Activated CD4-positive, alpha-beta T cell treated with anti-CD3 and anti-CD28 coated beads, Interleukin-2, amount 50 U/mL, for 24 hours (primary cell): Measurements from ENCODE around the gene ADAT3.
A peak's percentile ranks its signal among the peaks of the same experiment; 100 is the strongest.
"Not testable (repeated sequence)": the region's sequence is repeated elsewhere in the genome, so short reads cannot be mapped to it uniquely, and the experiment has no call there.

Experiments
- DNase-seq, 2 donors: peaks; one replicate each; pipeline ENCODE4 v3.0.0-alpha.2; 2020; ENCODE audit warnings: low read depth in 1 of 2, low spot score in 1 of 2

The ADAT3 gene

GRCh38 chr19:1866693-1867348, 38.4 kb upstream of the ADAT3 start:
- no peak for DNase-seq

DNA sequence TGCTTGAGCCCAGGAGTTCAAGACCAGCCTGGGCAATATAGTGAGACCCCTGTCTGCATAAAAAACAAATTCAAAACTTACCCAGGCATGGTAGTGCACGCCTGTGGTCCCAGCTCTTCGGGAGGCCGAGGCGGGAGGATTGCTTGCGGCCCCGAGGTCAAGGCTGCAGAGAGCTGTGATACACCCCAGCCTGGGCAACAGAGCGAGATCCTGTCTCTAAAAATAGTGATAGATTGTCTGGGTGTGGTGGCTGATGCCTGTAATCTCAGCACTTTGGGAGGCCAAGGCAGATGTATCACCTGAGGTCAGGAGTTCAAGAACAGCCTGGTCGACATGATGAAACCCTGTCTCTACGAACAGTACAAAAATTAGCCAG, 37.9 kb upstream of the ADAT3 start:
- DNase-seq = no peak

DNA sequence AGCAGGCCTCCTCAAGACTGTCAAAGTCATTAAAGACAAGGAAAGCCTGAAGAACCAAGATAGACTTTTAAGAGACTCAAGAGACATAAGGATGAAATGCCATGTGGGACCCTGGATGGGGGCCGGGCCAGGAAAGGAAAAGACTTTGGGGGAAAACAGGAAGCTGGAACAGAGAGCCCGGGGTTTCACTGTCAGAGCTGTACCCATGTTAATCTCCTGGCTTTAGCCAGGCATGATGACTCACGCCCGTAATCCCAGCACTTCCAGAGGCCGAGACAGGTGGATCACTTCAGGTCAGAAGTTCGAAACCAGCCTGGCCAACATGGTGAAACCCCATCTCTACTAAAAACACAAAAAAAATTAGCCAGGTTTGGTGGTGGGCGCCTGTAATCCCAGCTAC, 36.2 kb upstream of the ADAT3 start:
- no peak for DNase-seq

GRCh38 chr19:1871140-1871597, 34.0 kb upstream of the ADAT3 start:
- no peak for DNase-seq

GRCh38 chr19:1871630-1872029, 33.6 kb upstream of the ADAT3 start:
- DNase-seq = no peak

DNA sequence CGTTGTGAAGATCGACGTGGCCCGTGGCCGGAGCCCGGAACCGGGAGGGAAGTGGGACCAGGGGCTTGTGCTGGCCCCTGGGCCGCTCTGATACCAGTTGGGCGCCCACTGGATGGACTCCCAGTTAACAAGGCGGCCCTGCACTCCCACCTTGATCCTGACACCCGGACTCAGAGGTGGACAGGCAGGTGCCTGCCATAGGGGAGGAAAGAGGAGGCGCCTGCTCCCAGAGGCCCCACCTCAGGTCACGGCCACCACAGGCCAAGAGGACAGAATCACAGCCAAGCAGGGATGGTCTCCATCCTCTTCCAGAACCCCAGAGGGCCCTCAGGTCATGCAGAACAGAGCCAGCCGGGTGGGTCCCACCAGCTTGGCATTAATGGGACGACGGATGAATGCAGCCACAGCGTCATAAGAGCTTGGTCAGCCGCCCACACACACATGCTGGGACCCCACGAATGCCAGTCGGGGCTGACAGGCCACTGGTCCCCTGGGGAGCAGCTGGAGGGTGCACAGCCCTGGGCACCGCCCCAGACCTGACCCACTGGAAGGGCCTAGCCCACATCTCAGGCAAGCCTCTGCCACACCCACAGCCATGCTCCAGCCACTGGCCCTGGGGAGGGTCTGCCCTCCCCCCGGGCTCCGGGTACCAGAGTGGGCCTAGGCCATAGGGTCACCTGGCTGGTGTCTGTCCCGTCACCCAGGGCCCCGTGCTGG, 32.2 kb upstream of the ADAT3 start:
- no peak for DNase-seq

DNA sequence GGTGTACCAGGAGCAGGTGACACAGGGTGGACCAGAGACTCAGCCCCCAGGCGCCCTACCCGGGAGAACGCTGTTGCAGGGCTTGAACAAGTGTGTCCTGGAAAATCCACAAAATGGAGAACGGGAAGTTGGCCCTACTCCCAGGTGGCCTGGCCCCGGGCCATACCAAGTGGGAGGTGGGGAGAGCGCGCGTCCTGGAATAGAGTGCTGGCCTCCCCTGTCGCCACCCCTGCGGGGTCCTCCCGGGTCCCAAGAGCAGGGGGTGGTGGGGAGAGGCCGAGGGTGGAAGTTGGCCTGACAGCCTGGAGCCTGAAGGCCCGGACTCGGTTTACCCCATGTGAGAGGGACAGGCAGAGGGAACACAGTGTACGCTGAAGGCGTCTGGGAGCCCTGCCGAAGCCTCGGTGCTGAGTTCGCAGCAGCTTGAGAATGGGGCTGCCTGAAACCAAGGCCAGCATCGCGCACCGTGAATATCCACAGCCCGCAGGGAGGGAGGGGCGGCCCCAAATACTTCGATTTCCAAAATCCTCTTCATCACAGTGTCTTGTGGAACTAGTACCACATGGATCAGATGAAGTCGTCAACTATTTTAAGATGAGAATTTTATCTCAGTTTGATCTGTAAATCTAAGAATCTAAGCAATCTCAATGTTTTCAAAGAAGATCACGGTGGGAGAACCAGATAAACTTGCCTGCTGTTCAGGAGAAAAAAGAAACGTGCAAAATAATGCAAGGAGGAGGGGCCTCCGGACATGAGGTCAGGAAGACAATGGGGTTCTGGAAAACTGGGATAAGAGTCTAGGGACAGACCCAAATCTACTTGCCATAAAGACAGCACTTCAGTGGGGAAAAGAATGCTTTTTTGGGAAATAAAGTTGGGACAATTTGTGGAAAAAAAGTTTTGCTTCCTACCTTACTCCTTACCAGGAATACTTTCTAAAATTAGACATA, 31.4 kb upstream of the ADAT3 start:
- DNase-seq = no peak

DNA sequence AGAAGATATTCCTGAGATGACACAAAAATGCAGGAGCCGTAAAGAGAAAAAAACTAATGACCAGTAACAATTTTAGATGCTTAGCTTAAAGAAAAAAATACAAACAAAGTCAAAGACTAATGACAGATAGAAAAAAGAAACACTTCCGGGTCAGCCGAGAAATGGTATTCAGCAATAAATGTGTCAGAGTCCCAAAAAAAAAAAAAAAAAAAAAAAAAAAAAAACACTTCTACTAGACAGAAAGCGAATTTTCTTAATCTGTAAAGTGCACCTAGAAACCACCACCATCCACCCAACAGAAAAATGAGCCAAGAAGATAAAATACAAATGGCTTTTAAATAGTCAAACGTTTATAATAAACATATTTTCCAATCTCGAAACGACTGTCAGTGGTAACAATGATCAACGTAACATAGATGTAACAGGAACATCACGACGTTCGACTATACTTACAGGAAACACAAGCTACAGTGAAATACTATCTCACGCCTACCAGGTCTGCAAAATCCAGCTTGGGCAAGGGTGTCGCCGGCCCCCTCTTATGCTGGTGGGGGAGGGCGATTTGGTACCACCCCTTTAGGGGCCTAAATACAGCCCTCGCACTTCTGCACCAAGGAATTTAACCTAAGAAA, 30.5 kb upstream of the ADAT3 start:
- DNase-seq = no peak

- DNase-seq = not testable (repeated sequence)
Measured at GRCh38 chr19:1875265-1875645, 29.9 kb upstream of the ADAT3 start.

GRCh38 chr19:1875646-1876495, 29.3 kb upstream of the ADAT3 start:
- peak; percentile 71 to 83 for DNase-seq

DNA sequence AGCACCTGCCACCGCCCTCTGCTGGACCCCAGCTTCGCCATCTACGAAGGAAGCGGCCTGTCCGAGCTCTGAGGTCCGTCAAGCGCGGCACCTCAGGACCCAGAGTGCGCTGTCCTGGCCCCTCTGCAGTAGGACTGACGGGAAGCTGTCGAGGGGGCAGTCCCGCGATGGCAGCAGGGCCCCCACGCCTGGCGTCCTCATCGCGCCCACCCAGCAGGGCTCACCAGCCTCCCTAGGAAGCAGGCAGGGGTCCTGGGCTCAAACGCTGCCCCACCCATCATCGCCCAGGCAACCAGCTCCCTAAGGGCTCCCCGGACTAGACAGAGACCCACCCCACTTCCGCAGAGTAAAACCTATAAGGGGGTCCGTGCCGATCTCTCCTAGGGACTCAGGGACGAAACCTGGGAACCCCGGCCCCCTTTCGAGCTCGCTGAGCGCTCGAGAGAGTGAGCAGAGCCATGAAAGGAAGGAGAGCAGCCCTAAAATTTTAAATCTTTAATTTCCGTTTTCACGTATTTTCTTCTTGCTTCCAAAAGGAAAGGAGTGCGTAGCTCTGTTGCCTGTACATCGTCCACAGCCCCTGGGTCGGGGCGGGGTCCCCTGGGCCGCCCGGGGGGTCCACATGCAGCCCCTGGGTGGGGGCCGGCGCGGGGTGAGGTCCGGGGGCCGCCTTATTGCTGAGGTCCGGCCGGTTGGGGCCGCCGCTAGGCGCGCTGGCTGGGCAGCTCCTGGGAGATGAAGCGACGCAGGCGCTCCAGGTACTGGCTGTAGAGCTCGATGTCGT, 28.5 kb upstream of the ADAT3 start:
- not testable (repeated sequence) for DNase-seq

DNA sequence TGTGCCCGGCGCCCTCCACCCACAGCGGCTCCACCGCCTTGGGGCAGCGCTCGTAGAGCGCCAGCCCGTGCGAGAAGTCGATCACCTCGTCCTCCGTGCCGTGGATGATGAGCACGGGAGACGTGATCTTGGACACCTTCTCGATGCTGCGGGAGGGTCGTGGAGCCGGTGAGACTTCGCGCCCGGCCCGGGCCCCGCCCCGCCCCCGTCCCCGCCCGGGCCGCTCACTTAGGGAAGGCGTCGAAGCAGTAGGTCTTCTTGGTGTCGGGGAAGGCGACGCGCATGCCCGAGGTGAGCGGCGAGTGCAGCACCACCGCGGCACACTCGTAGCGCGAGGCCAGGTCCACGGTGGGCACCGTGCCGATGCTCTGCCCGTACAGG, 27.9 kb upstream of the ADAT3 start:
- DNase-seq = not testable (repeated sequence)

DNA sequence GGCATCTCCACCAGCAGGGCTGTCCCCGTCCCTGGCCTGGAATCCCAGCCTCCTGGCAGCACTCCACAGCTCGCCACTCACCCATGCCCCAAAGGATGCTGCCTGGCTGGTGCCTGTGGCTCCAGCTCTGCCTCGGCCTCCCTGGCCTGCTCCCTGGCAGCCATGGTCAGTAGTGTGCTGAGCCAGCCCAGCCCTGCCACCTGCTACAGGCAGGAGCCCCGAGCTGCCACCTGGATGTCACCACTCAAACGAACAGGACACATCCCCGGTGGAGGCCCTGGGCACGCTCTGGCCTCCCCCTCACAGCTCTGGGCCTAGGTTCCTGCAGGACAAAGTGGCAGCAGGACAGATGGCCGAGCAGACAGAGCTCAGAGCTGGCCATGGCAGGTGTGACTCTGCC, 26.6 kb upstream of the ADAT3 start:
- DNase-seq = not testable (repeated sequence)

GRCh38 chr19:1879982-1880381, 25.2 kb upstream of the ADAT3 start:
- not testable (repeated sequence) for DNase-seq

- DNase-seq = no peak
Measured at GRCh38 chr19:1880611-1881392, 24.4 kb upstream of the ADAT3 start.

DNA sequence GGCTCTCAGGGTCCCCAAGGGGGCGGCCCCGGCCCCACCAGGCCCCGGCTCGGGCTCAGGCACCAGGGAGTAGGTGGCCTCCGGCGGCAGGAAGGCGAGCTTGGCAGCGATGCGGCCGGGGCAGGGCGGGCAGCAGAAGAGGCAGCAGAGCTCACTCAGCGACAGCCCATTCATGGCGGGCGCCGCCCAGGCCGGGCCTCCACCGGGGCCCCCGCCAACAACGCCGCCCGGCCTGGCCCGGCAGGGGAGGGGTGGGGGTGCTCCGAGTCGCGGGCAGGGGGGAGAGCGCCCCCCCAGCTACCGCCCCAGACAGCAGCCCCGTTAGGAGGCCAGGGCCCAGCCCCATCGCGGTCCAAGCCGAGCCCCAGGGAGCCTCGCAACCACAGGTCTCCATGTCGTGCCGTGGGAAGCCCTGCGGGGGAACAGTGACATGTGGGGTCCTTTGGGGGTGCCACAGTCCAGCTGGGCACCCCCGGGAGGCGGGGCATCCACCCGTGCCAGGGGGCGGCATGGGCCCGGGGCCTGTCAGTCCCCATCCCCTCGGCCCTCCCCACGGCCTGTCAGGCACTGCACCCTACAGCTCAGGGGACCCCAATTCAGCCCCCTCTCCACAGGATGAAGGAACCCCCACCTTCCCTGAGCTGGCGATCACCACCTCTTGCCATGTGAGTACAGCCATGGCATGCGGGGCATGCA, 23.7 kb upstream of the ADAT3 start:
- DNase-seq = not testable (repeated sequence)

GRCh38 chr19:1882089-1882785, 23.0 kb upstream of the ADAT3 start:
- no peak for DNase-seq
